SH-SY5Y (cell line): Measurements from ENCODE around the gene FITM2.

Source experiments
- GATA2 ChIP-seq: IDR thresholded peaks from 2 replicates; pipeline ENCODE4 v1.6.1; 2011; ENCODE audit warnings: mild to moderate bottlenecking, low read depth, low read length
- GATA3 ChIP-seq: IDR thresholded peaks from 2 replicates; pipeline ENCODE4 v1.6.1; 2011; ENCODE audit warnings: low read depth, mild to moderate bottlenecking, low read length, moderate library complexity

DNA sequence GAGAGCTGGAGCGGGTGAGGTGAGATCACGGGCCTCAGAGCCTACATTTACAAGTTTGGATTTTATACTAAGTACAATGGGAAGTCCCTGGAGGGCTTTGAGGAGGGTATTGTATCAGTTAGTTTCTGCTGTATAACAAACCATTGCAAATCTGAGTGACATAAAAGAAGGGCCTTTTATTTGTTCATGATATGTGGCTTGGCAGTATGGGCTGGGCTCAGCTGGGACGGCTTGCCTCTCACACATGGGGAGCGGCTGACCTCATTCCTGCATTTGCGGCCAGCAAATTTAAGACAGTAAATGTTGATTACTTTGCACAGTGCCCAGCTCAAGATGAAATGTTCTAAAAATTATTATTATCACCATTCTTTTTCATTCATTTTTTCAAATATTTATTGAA is 42.2 kb downstream of the FITM2 start:
- TF ChIP-seq GATA2, result no peak
- TF ChIP-seq GATA3, result no peak
